NCI-H2107 treated with DMSO at 0.1 percent for 48 hours (cell line): ENCODE data around the gene SPACA5B.
"Not testable (repeated sequence)": the region's sequence is repeated elsewhere in the genome, so short reads cannot be mapped to it uniquely, and the experiment has no call there.

Experiments used
- DNase-seq: peaks from one replicate; lab custom pipeline; 2025; ENCODE audit not compliant: unreplicated experiment; lab: John Stamatoyannopoulos, UW

The SPACA5B gene

DNA sequence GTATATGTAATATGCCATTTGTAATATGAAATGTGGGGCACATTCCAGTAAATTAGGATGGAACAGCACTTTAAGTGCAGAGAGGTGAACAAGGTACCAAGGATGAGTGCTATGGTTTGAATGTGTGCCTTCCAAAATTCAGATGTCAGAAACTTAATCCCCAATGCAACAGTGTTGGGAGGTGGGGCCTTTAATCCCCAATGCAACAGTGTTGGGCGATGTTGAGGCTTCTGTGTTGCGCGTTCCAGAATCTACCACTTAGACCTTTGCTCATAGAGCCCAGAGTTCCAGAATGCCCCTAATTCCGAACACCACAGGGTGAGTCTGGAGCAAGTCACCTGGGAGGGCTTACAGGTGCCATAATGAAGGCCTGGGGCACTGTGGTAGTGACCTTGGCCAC lies at the start of gene SPACA5B:
TSS of gene SPACA5B (plus strand) at position 301 of the 400 bp plus-strand sequence. CDS start at position 363, 62 bp downstream.
- DNase-seq = not testable (repeated sequence)

- DNase-seq = peak; percentile 14
Measured at GRCh38 chrX:48083212-48083611, 47.2 kb upstream of the SPACA5B start.

DNA sequence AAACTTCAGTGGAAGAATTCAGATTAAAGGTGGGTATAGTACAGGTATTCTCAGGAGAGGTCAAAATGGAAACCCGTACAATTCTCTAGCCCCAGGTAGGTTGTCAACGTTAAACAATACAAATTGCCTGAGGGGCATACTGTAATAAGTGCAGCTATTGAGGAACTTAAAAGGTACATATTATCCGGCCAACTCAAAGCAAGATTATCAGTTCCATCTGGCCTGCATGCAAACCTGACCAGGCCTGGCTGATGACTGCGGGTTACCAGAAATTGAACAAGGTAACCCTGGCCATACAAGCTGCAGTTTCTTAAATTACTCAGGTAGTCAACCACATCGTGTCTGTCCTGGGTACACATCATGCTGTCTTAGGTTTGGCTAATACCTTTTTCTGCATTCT lies 46.7 kb upstream of the SPACA5B start:
- DNase-seq = no peak

- DNase-seq = no peak
Measured at GRCh38 chrX:48086082-48086481, 44.3 kb upstream of the SPACA5B start.

GRCh38 chrX:48090123-48090522 lies 40.3 kb upstream of the SPACA5B start:
- DNase-seq = no peak

- not testable (repeated sequence) for DNase-seq
Measured at GRCh38 chrX:48092558-48092957, 37.9 kb upstream of the SPACA5B start.

- DNase-seq = no peak
Measured at GRCh38 chrX:48101443-48101842, 29.0 kb upstream of the SPACA5B start.

- DNase-seq = no peak
Measured at GRCh38 chrX:48102874-48103374, 27.5 kb upstream of the SPACA5B start.

GRCh38 chrX:48107717-48108116 lies 22.7 kb upstream of the SPACA5B start:
- no peak for DNase-seq

- peak; percentile 0 for DNase-seq
Measured at GRCh38 chrX:48125286-48125685, 5.1 kb upstream of the SPACA5B start.

GRCh38 chrX:48132308-48132844 lies 1.9 kb downstream of the SPACA5B start:
- not testable (repeated sequence) for DNase-seq

- not testable (repeated sequence) for DNase-seq
Measured at GRCh38 chrX:48139076-48139475, 8.7 kb downstream of the SPACA5B start.

GRCh38 chrX:48141810-48142508 lies 11.5 kb downstream of the SPACA5B start:
- DNase-seq = not testable (repeated sequence)

DNA sequence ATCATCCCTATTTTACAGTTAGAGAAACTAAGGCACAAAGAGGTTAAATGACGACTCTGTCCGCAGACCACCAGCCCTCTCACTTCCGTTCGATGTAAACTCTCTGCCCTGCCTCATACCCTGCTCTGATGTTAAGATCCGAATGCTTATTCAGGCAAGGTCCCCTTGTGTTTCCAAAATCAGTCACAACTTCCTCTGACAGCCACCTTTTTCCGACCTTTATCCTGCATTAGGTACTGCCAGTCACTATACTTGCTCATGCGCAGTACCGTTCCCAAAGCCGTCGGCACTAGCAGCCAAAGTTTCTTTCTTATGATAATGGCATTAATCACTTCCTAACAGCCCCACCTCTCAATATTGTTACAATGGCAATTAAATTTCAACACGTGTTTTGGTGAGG lies 12.3 kb downstream of the SPACA5B start:
- not testable (repeated sequence) for DNase-seq

DNA sequence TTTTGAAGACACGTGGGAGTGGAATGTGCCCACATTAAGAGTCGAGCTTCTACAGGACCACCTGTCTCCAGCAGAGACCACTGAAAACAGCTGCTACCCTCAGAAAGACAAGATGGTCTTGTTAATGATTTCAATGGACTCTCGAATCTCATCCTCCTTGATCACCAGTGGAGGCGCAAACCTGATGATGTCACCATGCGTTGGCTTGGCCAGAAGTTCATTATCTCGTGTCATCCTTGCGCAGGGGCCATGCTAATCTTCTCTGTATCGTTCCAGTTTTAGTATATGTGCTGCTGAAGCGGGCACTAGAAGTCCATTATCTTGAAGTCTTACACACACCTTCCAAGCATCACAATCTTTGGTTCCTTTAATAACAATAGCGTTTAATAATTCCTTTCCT lies 23.3 kb downstream of the SPACA5B start:
- DNase-seq = no peak

- DNase-seq = no peak
Measured at GRCh38 chrX:48154796-48155195, 24.4 kb downstream of the SPACA5B start.

DNA sequence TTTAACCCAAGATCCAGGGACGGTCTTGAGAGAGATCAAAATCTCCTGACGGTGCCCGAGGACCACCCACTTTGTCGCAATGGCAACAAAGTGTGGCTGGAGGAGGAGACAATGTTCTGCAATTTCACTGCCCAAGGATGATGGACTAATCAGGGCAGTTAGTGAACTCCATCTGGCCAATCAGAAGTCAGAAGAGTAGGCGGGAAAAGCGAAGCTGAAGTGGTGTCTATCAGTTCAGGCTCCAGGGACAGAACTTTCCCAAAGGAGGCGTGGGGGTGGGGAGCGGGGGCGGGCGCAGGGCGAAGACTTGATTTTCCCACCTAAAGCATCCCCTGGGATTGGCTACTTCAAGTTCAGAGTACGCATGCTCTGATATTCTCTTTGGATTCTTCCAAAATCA lies 25.6 kb downstream of the SPACA5B start:
- no peak for DNase-seq

- no peak for DNase-seq
Measured at GRCh38 chrX:48165241-48165640, 34.8 kb downstream of the SPACA5B start.

- not testable (repeated sequence) for DNase-seq
Measured at GRCh38 chrX:48166322-48166721, 35.9 kb downstream of the SPACA5B start.

DNA sequence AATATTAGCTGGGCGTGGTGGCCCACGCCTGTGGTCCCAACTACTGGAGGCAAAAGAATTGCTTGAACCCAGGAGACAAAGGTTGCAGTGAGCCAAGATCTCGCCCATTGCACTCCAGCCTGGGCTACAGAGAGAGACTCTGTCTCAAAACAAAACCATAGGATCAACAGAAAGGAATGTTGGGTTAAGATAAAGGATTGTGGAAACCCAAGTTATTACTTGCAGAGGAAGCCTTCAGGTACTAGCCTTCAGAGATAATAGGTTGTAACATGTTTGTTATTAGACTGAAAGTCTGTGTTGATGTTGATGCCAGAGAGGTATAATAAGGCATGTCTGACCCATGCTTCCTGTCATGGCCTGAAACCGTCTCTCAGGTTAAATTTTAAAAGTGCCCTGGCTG lies 49.3 kb downstream of the SPACA5B start:
- no peak for DNase-seq

DNA sequence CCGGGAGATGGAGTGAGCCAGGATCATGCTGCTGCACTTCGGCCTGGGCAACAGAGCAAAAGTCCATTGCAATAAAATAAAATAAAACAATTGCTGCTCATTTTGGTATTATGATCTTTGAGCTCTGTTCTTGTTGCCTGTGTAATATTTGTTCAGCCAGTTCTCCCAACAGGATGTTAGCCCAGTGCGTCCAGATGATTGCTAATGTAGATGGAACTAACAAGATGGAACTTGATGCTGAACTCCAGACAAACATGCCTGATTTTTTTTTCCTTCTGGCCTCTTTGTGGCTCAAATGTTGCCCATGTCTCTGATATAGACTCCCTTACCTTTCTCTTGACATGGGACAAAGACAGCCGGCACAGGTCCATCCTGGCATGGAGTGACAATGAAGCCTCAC lies 50.4 kb downstream of the SPACA5B start:
- no peak for DNase-seq

GRCh38 chrX:48181882-48182281 lies 51.5 kb downstream of the SPACA5B start:
- DNase-seq = not testable (repeated sequence)
